GM18505 (cell line): ENCODE measurements around the gene TENT5A.
"Not testable (repeated sequence)": the region's sequence is repeated elsewhere in the genome, so short reads cannot be mapped to it uniquely, and the experiment has no call there.

Experiments
- ATAC-seq: cut with Tn5 transposase; IDR thresholded peaks from one replicate; pipeline ENCODE4 v1.9.1; 2021; ENCODE audit not compliant: unreplicated experiment
- POLR2A ChIP-seq: IDR thresholded peaks from 4 replicates; pipeline ENCODE4 v1.6.1; 2011; ENCODE audit warnings: borderline replicate concordance; ENCODE audit not compliant: insufficient read depth, insufficient read length; ENCODE audit errors: extremely low read depth

Gene TENT5A

GRCh38 chr6:81751388-81752083 lies 945 bp downstream of the TENT5A start:
- no peak for ATAC-seq
- no peak for TF ChIP-seq POLR2A

- no peak for ATAC-seq
- TF ChIP-seq POLR2A: no peak
Observed at GRCh38 chr6:81750681-81751387, 1.6 kb downstream of the TENT5A start.

GRCh38 chr6:81750200-81750599 lies 2.3 kb downstream of the TENT5A start:
- no peak for TF ChIP-seq POLR2A
- ATAC-seq: no peak

- ATAC-seq: no peak
- TF ChIP-seq POLR2A: no peak
Observed at GRCh38 chr6:81749707-81750106, 2.8 kb downstream of the TENT5A start.

- no peak for ATAC-seq
- TF ChIP-seq POLR2A: no peak
Observed at GRCh38 chr6:81748994-81749393, 3.5 kb downstream of the TENT5A start.

- no peak for ATAC-seq
Observed at GRCh38 chr6:81747327-81747726, 5.2 kb downstream of the TENT5A start.

GRCh38 chr6:81744131-81744530 lies 8.3 kb downstream of the TENT5A start:
- no peak for ATAC-seq
- TF ChIP-seq POLR2A: no peak

More at GRCh38 chr6:81747327-81747726, 5.2 kb downstream of the TENT5A start:
- TF ChIP-seq POLR2A: no peak

- no peak for TF ChIP-seq POLR2A
- no peak for ATAC-seq
Observed at GRCh38 chr6:81743649-81744048, 8.8 kb downstream of the TENT5A start.

GRCh38 chr6:81741689-81742088 lies 10.8 kb downstream of the TENT5A start:
- no peak for ATAC-seq
- no peak for TF ChIP-seq POLR2A

- ATAC-seq: not testable (repeated sequence)
Observed at GRCh38 chr6:81740591-81740990, 11.9 kb downstream of the TENT5A start.

GRCh38 chr6:81739230-81740195 lies 13.0 kb downstream of the TENT5A start:
- no peak for ATAC-seq
- no peak for TF ChIP-seq POLR2A

- no peak for ATAC-seq
- TF ChIP-seq POLR2A: no peak
Observed at GRCh38 chr6:81736428-81736827, 16.1 kb downstream of the TENT5A start.

GRCh38 chr6:81735756-81736380 lies 16.6 kb downstream of the TENT5A start:
- ATAC-seq: no peak

More at GRCh38 chr6:81735756-81736380, 16.6 kb downstream of the TENT5A start:
- TF ChIP-seq POLR2A: no peak
